Germinal center (tissue), 1 donor: ENCODE measurements around the gene GRM8.

Experiments
- DNase-seq: peaks from one replicate; pipeline ENCODE4 v3.0.0; 2012; ENCODE audit warnings: mixed read lengths, low spot score

Gene GRM8

GRCh38 chr7:127230192-127230925, 22.4 kb downstream of the GRM8 start:
- DNase-seq: no peak

- no peak for DNase-seq
Observed at GRCh38 chr7:127226685-127227374, 25.9 kb downstream of the GRM8 start.

GRCh38 chr7:127221731-127222130, 31.0 kb downstream of the GRM8 start:
- no peak for DNase-seq

- no peak for DNase-seq
Observed at GRCh38 chr7:127214956-127215718, 37.6 kb downstream of the GRM8 start.

GRCh38 chr7:127209886-127210285, 42.9 kb downstream of the GRM8 start:
- DNase-seq: no peak

- no peak for DNase-seq
Observed at GRCh38 chr7:127208860-127209259, 43.9 kb downstream of the GRM8 start.

- no peak for DNase-seq
Observed at GRCh38 chr7:127208351-127208750, 44.4 kb downstream of the GRM8 start.

GRCh38 chr7:127207806-127208205, 44.9 kb downstream of the GRM8 start:
- DNase-seq: no peak

GRCh38 chr7:127207230-127207629, 45.5 kb downstream of the GRM8 start:
- no peak for DNase-seq

- DNase-seq: no peak
Observed at GRCh38 chr7:127194571-127194970, 58.2 kb downstream of the GRM8 start.

- no peak for DNase-seq
Observed at GRCh38 chr7:127189886-127190285, 62.9 kb downstream of the GRM8 start.

GRCh38 chr7:127189074-127189473, 63.7 kb downstream of the GRM8 start:
- no peak for DNase-seq

- no peak for DNase-seq
Observed at GRCh38 chr7:127187740-127188139, 65.0 kb downstream of the GRM8 start.

- no peak for DNase-seq
Observed at GRCh38 chr7:127186686-127187085, 66.1 kb downstream of the GRM8 start.

GRCh38 chr7:127177156-127177555, 75.6 kb downstream of the GRM8 start:
- no peak for DNase-seq

- no peak for DNase-seq
Observed at GRCh38 chr7:127162366-127162765, 90.4 kb downstream of the GRM8 start.

- DNase-seq: no peak
Observed at GRCh38 chr7:127158659-127159058, 94.1 kb downstream of the GRM8 start.

GRCh38 chr7:127154958-127155357, 97.8 kb downstream of the GRM8 start:
- no peak for DNase-seq

- no peak for DNase-seq
Observed at GRCh38 chr7:127154101-127154500, 98.6 kb downstream of the GRM8 start.

- no peak for DNase-seq
Observed at GRCh38 chr7:127153315-127153714, 99.4 kb downstream of the GRM8 start.

- DNase-seq: no peak
Observed at GRCh38 chr7:127152423-127152822, 100.3 kb downstream of the GRM8 start.

GRCh38 chr7:127151379-127151778, 101.4 kb downstream of the GRM8 start:
- no peak for DNase-seq

- no peak for DNase-seq
Observed at GRCh38 chr7:127150543-127150942, 102.2 kb downstream of the GRM8 start.
